Fibroblast of lung (primary cell): ENCODE results near the gene MSMO1.

ENCODE experiments used
- EZH2 ChIP-seq: IDR thresholded peaks from 2 replicates; pipeline ENCODE4 v1.5.1; 2012; ENCODE audit warnings: low read length, control low read depth, mild to moderate bottlenecking; ENCODE audit errors: missing control alignments
- TF ChIP-seq, protein P1 (sequence below), 2 donors: IDR thresholded peaks in 1 of 2; conservative IDR thresholded peaks in 1 of 2; 1 replicate in 1 of 2; 2 replicates in 1 of 2; pipeline ENCODE4 v1.5.1; 2011 to 2012; ENCODE audit warnings: low read length in 2 of 2, control low read depth in 1 of 2, inconsistent platforms in 1 of 2, low read depth in 1 of 2, mild to moderate bottlenecking in 1 of 2

- TF ChIP-seq EZH2: no peak
- TF ChIP-seq, protein P1, sequence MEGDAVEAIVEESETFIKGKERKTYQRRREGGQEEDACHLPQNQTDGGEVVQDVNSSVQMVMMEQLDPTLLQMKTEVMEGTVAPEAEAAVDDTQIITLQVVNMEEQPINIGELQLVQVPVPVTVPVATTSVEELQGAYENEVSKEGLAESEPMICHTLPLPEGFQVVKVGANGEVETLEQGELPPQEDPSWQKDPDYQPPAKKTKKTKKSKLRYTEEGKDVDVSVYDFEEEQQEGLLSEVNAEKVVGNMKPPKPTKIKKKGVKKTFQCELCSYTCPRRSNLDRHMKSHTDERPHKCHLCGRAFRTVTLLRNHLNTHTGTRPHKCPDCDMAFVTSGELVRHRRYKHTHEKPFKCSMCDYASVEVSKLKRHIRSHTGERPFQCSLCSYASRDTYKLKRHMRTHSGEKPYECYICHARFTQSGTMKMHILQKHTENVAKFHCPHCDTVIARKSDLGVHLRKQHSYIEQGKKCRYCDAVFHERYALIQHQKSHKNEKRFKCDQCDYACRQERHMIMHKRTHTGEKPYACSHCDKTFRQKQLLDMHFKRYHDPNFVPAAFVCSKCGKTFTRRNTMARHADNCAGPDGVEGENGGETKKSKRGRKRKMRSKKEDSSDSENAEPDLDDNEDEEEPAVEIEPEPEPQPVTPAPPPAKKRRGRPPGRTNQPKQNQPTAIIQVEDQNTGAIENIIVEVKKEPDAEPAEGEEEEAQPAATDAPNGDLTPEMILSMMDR (conservative IDR thresholded peaks at IDR 0.05 in 1 of 2, IDR thresholded peaks at IDR 0.05 in 1 of 2; ENCODE audit: low read depth in 1 of 2, low read length in 2 of 2): no peak
These were observed 56.2 kb downstream of the MSMO1 start for GRCh38 chr4:165383591-165384073.
